ENCODE data around the gene WWOX.

WWOX gene

DNA sequence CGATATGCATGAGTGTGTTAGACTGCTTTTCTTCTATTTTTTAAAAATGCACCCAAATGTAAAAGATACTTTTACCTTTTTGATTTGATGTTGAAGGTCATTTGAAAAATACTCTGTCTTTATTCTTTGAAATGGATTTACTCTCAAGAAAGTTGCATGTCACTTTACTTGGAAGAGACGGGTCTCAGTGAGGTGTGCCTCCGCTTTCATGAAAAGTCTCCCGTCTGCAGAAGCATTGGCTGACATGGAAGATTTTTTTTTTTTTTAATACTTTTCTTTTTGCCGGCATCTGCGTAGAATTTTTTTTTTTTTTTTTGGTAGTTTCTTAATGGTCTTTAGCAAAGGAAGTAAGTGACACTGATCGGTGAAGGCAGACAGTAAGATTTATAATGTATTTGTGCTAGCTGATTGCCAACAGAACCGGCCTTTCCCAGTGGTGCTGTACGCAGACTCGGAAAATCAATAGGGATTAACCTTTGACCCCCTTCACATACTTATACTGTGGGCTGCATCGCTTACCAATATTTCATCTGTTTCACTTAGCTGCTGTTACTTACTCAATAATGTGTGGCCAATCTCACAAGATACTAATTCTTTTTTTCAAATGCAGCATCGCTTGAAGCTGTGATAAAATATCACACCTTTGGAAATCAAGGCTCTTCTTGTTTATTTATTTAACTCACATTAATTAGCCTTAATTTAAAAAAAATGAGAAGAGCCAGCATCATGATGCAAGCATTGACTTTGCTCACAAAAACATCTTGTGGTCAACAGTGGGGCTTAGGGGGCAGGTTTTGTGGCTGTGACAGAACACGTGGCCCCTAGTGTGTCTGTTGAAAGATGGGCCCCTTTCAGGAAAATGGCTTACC is 383.9 kb downstream of the WWOX start:
- DNase-seq, result no peak

DNA sequence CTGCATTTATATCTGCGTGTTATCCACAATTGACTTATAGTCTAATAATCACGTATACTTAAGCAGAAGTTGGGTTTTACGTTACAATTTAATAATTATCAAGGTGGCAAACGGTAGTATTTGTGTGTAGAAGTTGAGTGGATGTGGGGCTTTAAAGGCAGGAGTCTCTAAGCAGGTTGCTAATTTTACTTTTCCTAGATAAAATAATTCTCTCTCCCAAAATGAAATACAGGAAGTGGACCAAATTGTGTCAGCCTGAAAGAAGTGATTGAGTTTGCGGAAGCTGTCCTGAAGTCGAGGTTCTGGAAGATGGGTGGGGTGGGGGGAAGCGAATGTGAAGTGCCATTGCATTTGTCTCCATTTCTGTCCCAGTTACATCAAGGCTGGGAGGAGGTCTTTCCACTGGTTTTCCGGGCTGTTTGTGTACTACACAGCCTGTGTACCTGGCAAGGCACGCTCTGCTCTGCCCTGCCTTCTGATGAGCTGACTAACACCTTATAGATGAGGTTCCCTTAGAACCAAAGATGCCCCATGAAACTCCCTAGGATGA is 385.1 kb downstream of the WWOX start:
- DNase-seq, result no peak

DNA sequence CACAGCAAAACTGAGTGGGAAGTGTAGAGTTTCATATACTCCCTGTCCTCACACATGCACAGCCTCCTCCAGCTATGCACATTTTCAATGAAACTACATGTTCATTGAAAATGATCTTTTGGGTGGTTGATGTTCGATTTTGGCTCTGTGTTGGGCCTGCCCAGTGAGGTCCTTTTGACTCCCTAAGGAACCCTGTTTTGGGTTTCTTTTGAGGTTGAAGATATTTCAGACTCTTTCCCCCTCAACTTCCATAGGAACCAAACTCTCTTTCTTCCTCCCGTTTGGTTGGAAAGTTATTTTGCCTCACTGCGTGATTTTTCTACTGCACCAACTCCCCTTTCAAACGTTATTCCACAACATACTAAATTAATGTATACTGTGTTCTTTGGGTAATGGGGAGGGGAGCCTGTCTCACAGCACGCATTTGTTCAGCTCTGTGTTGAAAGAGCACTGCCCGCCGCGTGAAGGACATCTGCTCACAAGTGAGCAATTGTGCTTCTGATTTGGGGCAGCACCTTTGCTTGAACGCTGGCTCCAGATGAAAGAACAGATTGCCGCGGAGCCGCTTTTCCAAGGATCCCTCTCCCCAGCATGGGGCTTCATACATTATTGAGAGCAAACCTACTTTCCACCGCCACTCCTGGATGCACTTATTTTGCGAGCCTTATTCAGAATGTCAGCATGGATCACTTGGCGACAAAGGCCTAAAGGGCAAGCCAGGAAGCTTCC is 385.9 kb downstream of the WWOX start:
- DNase-seq, result no peak

DNA sequence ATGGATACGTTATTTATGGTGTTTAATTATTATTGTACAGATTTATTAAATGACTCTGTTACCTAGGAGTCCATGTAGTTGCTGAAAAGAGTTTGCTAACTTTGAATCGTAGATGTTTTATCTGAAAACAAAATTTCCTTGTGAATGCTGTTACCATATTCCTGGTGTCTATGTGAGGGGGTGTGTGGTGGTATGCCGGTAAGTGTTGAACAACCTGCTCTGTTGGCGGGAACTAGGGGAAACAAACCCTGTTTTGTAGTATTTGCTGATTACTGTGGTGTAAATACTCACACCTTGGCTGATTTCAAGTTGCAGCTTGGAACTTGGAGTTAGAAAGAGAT is 386.4 kb downstream of the WWOX start:
- DNase-seq, result no peak

DNA sequence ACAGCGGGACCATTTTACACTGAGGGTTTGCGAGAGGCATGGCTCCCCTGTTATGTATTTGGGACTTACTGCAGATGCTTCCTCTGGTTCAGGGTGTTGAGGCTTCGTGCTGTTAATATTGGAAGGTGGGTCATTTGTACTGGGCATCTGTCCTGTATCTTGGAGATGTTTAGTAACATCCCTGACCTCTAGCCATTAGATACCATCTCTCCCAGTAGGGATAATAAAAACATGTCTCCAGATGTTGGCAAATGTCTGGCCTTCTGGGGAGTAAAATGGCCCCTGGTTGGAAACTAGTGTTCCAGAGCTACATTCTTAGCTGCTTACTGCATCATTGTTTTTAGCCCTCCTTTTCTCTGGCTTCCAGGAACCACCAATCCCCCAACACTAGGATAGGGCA is 388.0 kb downstream of the WWOX start:
- DNase-seq, result no peak

DNA sequence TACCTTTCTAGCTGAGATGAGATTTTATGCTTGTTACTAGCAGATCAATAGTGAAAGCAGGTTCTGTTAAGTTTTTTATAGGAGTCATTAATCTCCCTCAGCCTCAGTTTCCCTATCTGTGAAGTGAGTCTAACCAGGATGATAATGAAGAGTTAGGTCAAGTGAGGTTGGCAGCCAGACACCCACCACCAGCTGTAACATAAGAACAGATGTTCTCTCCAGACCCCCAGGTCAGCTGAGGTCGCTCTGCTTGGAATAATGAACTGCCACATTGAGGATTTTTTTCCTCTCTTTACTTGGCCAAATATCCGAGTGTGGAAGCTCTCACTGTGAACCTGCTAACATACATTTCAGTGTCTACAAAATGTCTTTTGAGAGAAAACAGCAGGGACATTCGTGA is 389.6 kb downstream of the WWOX start:
- DNase-seq, result no peak

DNA sequence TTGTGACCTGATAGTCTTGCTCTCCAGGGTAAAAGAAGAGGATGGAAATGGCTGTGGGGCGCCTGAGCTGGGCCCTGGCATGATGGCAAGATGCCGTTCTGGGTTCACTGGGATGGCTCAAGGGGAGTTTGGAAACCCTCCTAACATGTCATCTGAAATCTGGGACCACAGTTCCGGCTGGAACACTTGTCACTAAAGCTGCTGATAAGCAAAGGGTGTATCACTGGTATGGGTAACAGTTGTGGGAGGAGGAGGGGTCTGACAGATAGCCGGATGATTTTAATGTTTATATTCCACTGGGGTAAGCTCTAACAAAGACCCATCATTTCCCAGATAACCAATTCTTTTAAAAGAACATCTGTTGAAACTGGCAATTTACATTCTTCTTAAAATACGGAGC is 390.2 kb downstream of the WWOX start:
- no peak for DNase-seq

DNA sequence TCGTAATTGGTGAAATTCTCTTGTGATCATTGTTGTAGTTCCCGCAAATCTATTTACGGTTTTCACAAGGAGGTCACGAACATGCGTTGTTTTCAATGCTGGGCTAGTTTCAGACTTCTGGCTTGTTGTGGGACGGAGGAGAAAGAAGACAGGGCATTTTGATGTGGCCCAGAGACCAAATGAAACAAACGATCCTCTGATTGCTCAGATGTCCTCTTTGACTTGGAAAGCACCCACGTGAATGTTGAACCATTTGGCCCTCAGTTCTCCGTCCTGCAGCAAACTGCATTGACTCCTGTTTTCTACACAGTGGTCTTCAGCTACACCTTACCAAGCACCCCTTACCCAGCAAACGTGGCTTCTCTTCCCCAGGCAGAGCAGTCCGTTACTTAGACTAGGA is 391.0 kb downstream of the WWOX start:
- DNase-seq, result no peak

DNA sequence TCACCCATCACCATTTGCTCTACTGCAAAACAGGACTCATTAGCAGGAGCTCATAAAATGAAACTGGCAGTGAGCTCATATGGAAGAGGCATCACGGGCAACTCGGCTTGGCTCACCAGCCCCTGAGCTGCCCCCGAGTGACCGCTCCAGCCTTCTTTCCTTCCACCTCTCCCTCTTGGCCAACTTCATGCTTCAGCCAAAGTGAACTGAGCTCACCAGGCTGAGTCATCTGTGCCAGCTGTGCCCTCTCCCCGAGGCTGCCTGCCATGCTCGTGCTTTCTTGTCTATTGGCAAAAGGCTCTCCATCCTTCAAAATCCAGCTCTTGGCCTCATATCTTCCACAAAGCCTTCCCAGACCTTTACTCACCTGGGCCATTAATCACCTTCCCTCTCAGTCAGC is 391.4 kb downstream of the WWOX start:
- no peak for DNase-seq

DNA sequence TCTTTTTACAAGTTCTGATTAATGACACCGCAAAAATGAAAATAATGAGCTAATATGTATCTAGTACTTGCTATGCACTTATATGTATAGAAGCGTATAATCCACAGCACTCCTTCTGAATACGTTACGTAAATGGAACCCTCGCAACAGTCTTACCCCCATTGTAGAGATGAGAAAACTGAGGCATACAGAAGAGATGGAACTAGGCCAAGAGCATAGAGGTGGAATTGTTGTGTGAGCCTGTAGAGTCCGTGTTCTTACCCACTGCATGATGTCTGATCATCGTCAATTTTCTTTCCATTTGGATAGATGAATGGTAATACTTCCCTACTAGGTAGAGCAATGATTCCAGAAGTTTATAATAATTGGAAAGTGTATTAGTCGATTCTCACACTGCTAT is 394.1 kb downstream of the WWOX start:
- DNase-seq, result no peak

DNA sequence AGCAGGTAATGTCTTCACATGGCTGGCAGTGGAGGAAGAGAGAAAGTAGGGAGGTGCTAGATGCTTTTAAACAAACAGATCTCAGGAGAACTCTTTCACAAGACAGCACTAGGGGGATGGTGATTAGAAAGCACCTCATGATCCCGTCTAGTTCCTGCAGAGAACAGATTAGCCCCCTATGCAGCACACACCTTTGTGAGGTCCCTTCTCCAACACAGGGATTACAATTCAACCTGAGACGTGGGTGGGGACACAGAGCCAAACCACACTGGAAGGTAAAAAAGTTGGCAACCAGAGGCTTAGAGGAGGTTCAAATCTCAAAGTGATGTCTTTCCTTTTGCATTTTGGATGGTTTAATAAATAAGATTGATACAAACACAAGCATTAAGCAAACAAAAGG is 394.7 kb downstream of the WWOX start:
- DNase-seq, result no peak

DNA sequence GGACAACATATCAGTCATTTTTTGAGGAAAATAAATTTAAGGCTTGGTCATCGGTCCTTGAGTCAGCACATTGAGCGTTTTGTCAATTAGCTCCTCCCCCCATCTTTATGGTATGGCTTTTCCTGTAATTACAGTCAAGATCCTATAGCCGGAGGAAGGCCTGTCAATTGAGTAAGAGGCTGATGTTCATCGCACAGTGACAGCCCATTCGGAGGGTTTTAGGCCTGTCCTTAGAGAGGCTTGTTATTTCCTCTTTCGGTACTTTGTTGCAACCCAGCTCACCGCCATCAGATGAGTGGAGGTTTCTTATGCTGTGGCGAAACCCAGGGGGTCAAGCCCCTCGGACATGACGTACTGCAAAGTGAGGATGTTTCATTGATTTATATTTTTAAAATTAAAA is 395.2 kb downstream of the WWOX start:
- no peak for DNase-seq

DNA sequence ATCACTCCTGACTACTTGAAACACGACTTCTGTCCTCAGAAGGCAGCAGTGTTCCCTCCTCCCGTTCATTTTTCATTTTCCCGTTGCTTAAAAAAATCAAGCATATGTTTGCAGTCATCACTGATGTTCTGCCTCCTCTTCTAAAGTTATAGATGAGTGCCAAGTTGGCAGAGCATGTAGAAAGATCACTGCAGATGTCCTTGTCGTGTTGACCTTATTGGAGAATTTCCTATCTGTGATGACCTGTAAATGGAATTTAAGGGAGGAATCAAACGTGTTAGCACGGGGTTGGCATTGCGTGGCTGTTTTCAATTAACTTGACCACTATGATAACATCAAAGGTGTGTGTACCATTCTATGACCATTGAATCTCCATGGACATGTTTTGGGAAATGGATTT is 396.7 kb downstream of the WWOX start:
- DNase-seq, result no peak

DNA sequence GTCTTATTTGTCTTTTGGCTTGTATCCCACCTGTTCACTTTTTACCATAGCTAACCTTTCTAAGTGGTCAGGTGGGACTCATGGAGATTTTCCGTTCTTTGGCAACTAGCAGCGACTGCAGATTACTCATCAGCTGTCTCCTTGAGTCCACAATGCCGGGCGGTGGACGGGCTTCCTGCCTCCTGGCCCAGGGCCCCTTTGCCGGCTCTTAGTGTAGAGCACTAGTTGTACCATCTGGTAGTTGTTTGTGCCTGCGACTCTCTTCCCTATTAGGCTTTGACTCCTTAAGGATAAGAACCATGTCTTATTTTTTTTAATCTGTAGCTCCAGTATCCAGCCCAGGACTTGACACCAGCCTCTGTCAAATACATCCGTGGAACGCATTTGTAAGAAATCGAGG is 399.9 kb downstream of the WWOX start:
- no peak for DNase-seq

DNA sequence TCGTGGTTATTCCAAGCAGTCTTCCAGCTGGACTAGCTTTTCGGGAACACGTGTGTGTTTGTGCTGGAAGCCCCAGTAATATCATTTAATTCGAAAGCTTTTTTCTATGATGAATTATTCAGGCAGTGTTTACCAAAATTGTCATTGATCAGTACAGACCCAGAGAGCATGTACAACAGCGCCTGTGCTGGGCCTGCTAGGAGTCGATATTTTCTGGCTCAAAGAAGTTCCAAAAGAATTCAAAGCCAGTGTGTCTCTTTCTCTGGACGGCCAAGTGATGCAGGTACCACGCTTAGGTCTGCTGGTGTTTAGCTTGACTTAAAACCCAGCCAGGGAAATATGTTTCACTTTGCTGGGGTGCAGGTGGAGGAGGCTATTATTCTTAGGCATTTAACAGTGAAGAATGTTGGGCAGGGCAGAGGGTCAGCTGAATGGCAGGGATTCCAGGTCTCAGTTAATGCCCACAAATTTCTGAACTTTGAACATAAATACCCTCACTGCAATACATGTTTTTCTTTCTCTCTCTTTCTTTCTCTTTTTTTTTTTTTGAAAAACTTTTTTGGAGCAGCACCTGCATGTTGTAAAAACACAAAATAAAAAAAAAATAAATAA is 401.3 kb downstream of the WWOX start:
- DNase-seq, result no peak

DNA sequence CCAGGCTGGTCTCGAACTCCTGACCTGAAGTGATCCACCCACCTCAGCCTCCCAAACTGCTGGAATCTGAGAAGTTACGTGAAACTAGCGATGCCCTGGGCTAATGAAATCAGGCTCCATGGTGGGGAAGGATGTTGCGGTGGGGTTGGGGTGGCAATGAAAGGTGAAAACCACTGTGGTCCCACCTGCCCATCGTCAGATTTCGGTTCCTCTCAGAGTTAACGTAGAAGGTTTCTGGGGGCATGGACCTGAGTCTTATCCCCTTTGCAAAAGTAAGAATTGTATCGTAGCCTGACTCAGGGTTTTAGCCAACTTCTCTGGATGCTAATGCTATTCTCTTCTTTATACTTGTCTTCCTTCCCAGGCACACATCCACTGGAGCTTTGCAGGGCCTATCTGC is 402.3 kb downstream of the WWOX start:
- DNase-seq, result no peak

DNA sequence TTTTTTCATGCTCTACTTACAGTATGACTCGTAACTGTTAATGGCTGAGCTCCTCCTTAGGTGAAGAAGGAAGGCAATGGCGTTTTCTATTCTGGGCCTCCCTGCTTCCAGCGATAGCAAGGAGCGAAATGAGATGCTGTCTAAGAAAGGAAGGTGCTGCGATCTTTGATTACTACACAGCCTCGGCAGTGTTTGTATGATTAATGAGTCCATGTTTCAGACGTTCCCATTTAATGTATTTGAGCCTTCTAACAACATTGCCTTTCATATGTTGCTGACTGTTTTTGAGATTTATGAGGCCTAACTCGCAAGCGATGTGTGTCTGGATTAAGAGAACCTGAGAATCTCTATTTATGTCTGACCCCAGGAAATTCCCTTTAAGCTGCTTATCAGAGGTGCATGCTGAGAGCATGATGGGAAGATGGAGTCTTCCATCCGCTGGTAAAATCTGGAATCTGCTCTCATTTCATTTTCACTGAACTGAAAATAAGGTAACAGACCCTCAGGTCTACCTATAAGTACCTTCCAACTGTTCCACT is 403.4 kb downstream of the WWOX start:
- DNase-seq, result no peak

DNA sequence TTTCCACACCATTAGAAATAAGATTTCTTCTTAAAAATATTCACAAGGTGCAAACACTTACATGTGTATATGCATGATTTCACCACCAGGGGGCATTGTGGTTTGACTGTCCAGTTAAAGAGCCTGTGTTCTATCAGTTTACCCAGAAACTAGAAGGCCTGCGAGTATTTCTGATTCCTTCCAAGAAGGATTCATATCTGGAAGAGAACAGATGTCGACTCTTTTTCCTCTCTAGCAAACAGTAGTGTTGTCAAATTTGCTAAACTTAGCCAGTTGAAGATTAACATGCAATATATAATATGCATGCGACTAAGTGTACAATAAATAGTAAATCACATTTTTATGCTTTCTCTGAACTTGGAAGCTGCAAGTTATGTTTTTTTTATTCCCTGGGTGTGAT is 404.1 kb downstream of the WWOX start:
- DNase-seq, result peak; percentile 63

DNA sequence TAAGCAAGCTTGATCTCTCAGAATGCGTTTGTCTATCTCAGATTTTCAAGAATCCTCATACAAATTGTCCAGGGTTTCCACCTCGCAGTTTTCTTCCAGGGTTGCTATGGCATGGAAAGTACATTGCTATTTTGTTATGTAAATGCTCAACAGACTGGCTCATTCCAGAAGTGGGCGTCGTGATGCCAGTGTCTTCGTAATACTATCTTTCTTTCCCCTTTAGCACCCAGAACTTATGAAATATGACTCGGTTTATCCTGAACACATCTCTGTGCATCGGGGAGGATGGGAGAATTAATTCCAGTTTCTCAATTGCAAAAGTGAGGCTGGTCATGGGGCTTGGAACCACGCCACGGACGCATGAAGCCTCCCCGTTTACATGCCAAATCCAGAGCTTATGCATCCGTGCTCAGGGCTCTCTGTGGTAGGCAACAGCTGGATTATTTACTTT is 405.0 kb downstream of the WWOX start:
- DNase-seq, result no peak

DNA sequence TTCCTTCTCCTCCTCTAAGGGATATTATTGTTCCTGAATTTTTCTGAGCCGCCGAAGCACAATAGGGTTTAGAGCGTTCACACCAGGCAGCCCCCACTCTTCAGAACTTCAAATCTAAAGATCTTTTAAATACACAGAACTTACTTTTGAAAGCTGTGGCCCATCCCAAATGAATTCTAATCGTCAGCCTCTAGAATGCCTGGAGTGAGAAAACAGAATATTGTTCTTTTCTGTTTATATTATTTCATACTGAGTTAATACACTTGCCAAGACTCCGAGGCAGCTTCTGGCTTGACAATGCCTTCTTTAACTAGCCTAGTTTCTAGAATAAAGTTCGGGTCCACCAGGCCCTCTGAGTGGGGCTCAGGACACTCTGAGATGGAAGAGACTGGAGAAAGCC is 405.6 kb downstream of the WWOX start:
- no peak for DNase-seq

DNA sequence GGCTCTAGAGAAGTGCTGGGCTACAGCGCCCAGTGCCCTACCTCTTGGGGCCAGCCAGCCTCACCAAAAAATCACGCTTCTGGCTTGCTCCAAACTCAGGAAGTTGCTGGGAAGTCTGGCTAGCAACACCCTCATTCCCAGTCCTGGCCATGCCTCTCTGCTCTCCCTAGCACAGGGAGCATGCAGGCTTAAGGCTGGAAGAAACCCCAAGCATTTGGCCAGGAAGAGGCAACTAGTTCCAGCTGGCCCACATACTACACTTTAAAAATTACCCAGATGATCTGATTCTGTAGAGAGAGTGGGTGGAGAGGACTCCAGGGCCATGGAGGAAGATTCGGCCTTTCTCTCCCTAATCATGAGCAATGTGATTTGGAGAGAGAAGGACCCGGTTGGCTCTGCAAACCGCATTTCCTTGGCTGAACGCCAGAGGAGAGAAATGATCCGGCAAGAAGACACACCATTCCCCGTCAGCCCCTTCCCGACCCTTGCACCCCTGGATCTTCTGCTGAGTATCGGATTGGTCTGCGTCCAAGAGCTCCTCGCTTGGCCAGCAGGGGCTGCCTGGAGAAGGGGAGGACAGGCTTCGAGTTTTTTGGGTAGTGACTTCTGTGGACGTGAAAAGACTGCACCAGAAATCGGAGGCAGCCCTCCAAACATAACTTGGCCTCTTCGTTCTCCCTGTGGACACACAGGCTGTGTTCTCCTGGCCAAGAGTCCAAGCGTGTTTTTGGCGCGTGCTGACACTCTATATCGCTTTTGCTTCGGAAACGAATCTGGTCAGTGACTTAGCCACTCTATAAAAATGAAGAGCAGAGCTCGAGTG is 406.3 kb downstream of the WWOX start:
- no peak for DNase-seq

DNA sequence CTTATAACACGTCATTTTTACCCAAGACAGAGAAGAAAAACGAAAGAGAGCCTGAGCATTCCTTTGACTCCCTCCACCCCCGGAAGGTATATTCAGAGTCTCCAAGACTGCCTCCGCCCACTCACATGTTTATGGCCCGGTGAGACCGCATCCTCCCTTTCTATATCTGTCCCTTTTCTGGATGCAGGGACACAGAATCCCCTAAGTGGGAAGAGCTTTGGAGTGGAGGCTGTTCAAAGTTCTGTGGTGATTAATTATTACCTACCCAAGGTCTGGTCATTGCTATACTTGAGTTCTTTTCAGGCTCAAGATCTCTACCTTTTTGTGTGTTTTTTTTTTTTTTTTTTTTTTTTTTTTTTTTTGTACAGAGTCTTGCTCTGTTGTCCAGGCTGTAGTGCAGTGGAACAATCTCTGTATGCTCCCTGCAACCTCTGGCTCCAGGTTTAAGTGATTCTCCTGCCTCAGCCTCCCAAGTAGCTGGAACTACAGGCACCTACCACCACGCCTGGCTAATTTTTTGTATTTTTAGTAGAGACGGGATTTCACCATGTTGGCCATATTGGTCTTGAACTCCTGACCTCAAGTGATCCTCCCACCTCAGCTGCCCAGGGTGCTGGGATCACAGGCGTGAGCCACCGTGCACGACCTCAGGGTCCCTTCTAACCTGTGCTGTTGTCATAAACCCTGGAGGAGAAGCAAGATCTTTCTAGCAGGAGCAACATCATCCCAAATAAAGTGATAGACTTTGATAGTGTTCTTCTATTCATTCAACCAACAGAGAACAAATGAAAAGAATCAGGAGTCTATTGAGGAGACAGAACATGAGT is 407.1 kb downstream of the WWOX start:
- no peak for DNase-seq

All from activated CD4-positive, alpha-beta T cell treated with anti-CD3 and anti-CD28 coated beads, Interleukin-10, Interleukin-2, amounts not matched to agents 100 ng/mL and 50 ng/mL, durations not matched to agents 16 hours and 8 hours (primary cell).